GM18909 (cell line): ENCODE results near the gene DHRS4.
A peak's percentile ranks its signal among the peaks of the same experiment; 100 is the strongest.

Source experiments
- ATAC-seq: cut with Tn5 transposase; IDR thresholded peaks from one replicate; pipeline ENCODE4 v1.9.1; 2021; ENCODE audit warnings: mild to moderate bottlenecking; ENCODE audit not compliant: unreplicated experiment, poor library complexity

DHRS4 gene

GRCh38 chr14:23953464-23954278 is at the start of gene DHRS4:
Gene DHRS4 (plus strand): TSS chr14:23953770. CDS start chr14:23953789, 19 bp downstream.
- ATAC-seq = peak; percentile 88

GRCh38 chr14:23910101-23910875 is 43.3 kb upstream of the DHRS4 start:
- ATAC-seq = no peak

- no peak for ATAC-seq
Observed at GRCh38 chr14:23910876-23911210, 42.7 kb upstream of the DHRS4 start.

DNA sequence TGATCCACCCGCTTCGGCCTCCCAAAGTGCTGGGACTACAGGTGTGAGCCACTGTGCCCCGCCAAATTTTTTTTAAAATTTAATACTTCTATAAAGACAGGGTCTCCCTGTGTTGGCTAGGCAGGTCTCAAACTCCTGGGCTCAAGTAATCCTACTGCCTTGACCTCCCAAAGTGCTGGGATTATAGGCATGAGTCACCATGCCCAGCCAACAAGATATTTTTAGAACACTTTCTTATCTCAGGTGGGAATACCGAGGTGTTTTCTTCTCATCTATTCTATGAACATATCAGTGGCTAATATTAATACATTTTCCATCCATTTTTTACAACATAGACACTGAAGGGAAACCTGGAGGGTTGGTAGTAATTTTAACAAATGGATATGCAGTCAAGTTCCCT is 38.0 kb upstream of the DHRS4 start:
- no peak for ATAC-seq

DNA sequence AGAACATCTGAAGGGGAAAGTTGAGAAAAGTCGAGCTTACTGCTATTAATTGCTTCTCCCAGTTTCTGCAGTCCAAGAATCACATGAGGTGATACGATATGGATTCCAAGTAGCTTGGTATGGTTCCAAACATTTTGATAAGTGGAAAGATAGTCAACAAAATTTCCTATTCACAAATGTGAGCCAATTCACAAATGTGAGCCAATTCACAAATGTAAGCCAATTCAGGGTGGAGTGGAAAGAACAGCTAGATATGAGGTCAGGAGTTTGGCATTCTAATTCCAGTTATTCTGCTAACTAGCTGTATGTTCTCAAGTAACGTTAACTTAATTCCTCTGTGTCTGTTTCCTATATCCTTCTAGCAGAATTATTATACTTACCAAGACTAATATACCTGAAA is 37.6 kb upstream of the DHRS4 start:
- no peak for ATAC-seq

GRCh38 chr14:23916446-23916845 is 37.1 kb upstream of the DHRS4 start:
- ATAC-seq = no peak

DNA sequence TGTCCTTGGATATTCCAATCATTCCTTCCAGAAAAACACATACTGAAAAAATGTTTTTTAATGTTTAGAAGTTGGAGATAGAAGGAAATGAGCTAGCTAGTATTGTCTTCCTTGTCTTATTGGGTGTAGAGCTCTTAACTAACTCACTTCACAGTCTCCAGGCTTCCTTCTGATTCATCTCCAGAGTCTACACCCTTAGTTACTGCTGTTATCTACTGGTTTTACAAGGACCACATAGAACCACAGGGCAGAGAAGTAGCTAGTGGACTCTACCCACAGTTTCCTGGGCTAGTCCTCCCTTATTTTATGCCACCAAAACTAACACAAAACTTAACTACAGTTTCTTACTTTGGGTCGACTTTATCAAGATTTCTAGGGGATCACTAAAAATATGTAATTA is 31.0 kb upstream of the DHRS4 start:
- ATAC-seq = no peak

DNA sequence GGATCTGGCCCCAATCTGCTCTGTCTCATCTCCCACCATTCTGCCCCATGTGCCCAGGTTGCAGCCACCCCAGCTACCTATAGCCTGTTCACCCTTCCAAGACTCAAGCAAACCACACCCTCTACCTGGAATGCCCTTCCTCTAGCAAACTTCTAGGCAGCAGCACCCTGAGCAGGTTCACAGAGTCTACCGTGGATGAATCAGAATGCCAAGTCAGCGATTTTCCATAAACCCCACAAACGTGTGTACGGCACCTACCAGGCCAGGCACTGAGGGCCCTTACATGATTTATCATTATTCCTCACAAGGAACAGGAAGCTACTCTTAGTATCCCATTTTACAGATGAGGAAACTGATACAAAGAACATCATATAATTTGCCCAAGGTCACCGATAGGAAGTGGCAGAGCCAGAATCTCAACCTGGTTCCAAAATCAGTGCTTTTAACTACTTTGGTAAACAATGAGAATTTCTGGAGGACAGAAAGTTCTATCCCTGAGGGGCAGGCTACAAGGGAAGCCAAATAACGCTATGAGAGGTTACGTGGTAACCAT is 28.0 kb upstream of the DHRS4 start:
- no peak for ATAC-seq

DNA sequence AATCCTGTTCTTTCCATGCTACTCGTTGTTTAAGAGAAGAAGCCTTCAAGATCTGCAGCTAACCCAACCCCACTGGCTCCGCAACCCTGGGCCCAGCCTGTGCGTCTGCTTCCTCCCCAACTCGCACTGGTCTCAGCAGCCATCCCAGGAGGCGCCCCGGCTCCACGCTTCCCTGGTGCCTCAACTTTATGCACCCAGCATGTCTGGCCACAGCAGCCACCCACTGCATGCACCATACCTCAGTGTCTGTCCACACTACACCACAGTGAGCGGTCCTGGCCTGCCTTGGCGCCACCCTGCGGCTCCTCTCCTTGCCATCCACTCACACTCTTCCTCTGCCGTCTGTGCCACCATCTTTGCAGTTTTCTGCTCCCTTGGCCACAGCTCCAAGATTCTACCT is 27.0 kb upstream of the DHRS4 start:
- no peak for ATAC-seq

DNA sequence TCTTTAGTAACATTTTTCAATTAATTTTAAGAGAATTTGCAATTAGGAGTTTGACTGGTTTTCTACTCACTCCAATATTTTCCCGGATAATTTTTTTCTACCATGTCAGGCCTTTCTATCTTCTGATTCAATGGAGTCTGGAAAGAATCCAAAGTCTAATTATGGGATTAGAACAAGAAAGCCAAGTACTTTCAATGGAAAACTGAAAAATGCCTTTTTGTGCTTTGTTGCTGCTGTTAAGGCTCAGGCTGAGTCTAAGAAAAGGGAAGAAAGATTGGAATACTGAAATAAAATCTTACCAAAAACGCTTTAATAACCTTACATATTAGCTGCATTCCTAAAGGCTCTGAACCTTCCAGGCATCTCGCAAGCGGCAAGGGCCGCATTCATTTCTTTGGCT is 24.4 kb upstream of the DHRS4 start:
- ATAC-seq = no peak

GRCh38 chr14:23929822-23930294 is 23.7 kb upstream of the DHRS4 start:
- peak; percentile 65 for ATAC-seq

DNA sequence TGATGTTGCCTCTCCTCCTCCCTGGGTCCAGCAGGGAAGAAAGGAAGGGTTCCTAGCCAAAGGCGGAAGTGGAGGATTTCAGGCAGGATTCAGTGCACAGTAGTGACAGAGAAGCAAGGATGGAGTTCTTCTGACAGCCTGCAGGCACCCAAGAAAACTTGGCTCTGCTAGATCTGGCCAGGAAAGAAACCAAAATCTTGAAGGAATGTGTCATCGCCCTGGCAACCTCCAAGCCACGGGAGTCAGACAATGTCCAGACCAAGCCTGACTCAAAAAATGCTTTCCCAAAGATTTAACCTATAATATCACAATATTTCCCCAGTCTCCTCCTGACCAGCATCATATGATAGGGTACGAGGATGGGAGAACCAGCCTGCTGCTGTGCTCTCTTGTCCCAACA is 22.8 kb upstream of the DHRS4 start:
- no peak for ATAC-seq

GRCh38 chr14:23931721-23932289 is 21.8 kb upstream of the DHRS4 start:
- no peak for ATAC-seq

- ATAC-seq = no peak
Observed at GRCh38 chr14:23932639-23933038, 20.9 kb upstream of the DHRS4 start.

DNA sequence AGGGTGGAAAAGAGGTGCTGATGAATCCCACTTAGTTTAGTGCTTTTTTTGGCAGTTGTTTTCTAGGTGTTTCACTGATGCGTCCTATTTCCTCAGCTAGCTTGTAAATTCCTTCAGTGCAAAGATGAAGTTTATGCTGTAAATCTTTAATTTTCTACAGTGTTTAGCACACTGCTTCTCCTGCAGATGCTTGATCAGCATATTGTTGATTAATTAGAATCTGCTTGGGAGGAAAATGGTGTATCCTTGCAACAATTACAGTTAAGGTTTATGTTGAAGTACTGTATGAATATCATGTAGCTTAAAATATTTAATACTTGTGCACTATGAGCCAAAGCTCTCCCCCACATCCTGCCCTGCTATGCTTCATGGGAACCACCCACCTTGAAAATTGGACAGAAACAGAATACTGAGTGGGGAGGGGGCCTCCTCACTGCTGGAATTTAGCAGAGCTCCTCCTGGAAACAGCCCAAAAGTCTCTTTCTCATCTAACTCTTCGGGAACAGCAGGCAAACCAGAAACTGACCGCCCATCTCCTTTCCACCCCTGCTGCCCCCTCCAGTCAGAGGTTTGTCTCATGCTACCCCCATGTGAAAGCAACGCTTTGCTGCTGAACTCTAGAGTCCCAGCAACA is 20.3 kb upstream of the DHRS4 start:
- ATAC-seq = no peak

GRCh38 chr14:23933742-23934128 is 19.8 kb upstream of the DHRS4 start:
- no peak for ATAC-seq

DNA sequence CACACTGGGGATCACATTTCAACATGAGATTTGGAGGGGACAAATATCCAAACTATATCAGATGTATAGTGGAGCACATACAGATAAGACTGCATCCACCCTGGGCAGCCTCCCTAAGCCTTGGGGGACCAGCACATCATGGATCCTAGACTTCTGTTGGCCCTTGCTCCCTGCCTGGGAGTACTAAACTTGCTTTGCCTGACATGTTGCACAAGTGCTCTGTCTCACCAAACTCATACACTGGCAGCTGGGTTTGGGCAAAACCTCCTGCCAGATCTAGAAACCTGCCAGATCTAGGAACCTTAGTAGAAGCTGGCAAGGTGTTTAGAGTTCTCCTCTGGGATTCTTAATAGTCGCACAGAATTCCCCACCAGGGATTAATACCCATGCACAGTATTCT is 18.4 kb upstream of the DHRS4 start:
- no peak for ATAC-seq

- ATAC-seq = no peak
Observed at GRCh38 chr14:23936084-23936829, 17.3 kb upstream of the DHRS4 start.

DNA sequence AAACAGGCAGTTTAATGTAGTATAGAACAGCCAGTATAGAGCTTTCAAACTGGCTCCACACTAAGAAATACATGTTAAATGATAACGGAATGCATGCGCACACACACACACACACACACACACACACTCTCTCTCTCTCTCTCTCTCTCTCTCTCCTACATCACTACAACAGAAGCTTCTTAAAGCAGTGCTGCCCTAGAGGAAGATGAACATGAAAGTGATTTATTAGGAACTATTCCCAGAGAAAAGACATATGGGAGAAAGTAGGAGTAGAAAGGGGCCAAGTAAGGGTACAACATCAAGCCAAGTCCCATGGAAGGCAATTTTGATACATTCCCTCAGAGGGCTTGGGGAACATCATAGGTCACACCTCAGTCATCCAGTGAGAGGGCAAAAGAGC is 16.4 kb upstream of the DHRS4 start:
- no peak for ATAC-seq

- no peak for ATAC-seq
Observed at GRCh38 chr14:23938823-23939222, 14.7 kb upstream of the DHRS4 start.
